Kidney tubule cell (primary cell): ENCODE measurements around the gene NUMBL.

Experiments
- DNase-seq: peaks from one replicate; pipeline ENCODE4 v3.0.0-alpha.2; 2018; ENCODE audit warnings: low spot score

Gene NUMBL

GRCh38 chr19:40689339-40690049 lies 957 bp downstream of the NUMBL start:
- peak; percentile 7 for DNase-seq

DNA sequence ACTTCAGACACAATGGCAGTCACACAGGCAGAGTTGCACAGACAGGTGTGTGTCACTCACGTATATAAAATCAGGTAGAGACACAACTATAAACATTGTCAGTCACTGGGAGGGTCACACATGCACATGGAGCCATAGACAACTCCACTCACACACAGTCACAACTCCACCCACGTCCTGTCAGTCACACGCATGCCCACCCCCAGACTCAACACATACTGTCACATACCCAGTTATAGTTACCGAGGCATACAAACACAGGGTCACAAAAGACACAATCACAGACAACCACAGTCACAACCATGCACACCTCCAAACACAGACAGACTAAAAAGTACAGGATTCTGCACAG lies 1.5 kb downstream of the NUMBL start:
- DNase-seq: no peak

DNA sequence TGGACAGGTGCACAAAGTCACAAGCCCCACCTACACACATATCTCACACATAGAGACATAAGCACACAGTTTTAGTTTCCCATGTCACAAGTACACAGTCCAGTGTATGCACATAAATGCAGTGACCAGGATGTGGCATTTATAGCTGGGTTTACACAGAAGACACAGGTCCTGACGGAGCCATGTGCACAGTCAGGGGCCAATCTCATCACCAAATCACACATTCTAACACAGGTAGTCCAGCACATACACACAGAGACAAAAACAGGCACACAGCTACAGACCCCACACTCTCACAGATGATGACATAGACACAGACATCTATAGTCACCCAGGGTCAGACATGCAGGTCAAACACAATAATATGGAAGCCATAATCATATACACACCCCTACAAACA lies 2.1 kb downstream of the NUMBL start:
- no peak for DNase-seq

- no peak for DNase-seq
These were observed 2.9 kb downstream of the NUMBL start for GRCh38 chr19:40687525-40688016.

- DNase-seq: no peak
These were observed 3.4 kb downstream of the NUMBL start for GRCh38 chr19:40686882-40687524.

- DNase-seq: no peak
These were observed 4.9 kb downstream of the NUMBL start for GRCh38 chr19:40685563-40685962.

DNA sequence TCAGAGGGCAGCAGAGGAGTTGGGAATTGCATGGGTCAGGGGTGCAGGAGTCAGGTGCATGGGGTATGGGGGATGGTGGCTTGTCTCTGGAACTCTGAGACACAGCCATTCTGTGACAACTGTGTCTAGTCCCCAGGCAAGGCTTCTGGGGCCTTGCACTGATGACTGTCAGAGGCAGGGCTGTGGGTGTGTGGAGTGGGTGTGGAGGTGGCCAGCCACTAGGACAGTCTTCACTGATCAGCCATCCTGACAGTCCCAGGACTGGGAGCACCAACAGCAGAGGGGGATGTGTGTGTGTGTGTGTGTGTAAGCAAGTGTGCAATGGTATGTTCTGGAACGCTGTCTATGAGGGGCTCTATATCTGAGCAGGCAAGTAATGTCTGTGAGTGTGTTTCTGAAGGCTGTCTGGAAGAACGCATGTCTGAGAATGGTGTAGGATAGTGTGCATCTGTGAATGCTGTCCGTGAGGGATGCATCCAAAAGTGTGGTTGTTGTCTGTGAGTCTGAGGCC lies 5.4 kb downstream of the NUMBL start:
- no peak for DNase-seq

DNA sequence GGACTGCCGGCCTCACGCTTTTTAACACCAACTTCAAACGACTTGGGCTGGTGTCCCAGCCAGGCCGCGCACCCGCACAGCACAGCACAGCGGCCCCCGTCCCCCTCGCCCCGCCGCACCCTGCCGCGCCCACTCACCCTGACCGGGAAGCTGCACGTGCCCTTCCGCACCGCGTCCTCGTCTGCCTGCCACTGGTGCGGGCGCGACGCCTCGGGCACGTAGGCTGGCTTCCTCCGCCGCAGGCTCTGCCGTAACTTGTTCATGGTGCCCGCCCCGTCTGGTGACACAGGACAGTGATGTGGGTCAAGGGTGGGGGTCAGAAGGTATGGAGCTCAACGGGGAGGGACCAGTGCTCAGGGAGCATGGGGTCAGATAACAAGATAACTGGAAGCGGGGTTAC lies 6.2 kb downstream of the NUMBL start:
- DNase-seq: no peak

- no peak for DNase-seq
These were observed 7.0 kb downstream of the NUMBL start for GRCh38 chr19:40683437-40683836.

GRCh38 chr19:40682431-40682964 lies 8.0 kb downstream of the NUMBL start:
- no peak for DNase-seq

DNA sequence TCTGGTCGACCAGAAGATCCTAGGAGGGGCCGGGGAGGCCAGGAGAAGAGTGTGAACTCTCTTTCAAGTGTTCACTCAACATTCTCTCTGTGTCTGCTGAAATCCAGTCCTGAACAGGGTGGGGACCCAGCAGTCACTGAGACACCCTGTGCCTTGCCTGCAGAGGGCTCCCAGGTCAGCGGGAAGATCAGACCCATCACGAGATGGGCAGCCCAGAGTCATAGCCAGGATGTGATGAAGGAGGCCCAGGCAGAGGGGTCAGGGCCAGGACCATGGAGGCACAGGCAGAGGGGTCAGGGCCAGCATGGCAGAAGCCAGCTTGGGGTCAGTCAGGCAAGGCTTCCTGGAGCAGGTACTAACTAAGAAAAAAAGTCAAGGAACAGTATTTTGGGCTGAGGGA lies 9.4 kb downstream of the NUMBL start:
- no peak for DNase-seq

- no peak for DNase-seq
These were observed 13.3 kb downstream of the NUMBL start for GRCh38 chr19:40677156-40677555.

DNA sequence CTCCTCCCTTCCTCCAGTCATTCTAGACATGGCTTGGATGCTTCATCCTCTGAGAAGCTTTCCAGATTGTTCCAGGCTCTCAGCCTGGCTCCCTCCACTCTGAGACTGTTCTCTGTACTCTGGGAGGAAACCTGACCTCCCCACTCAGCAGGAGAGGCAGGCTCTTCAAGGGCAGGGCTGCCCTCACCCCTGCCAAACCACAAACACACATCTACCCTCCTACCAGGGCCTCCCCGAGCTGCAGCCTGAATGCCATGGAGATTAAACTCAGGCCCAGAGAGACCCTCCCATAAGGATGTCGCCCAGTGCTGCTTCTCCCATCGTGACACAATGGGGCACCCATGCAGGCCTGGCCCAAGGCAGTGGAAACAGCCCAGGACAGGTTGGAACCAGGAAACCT lies 16.2 kb downstream of the NUMBL start:
- DNase-seq: no peak

GRCh38 chr19:40673397-40673796 lies 17.1 kb downstream of the NUMBL start:
- no peak for DNase-seq

GRCh38 chr19:40672573-40673299 lies 17.7 kb downstream of the NUMBL start:
- no peak for DNase-seq

DNA sequence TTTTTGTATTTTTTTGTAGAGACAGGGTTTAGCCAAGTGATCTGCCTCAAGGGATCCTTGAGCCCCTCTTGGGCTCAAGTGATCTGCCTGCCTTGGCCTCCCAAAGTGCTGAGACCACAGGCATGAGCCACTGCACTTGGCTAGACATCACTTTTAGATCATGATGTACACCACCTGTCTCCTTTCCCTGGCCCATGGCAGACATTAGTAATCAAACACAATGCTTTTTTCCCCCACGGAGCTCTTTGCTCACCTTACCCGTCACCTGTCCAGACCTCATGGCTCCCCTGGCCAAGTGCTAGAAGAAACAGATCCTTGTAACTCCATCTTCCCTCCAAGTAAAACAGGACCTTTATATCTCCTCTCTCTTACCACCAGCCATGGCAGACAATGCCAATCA lies 18.4 kb downstream of the NUMBL start:
- no peak for DNase-seq

GRCh38 chr19:40671404-40671803 lies 19.0 kb downstream of the NUMBL start:
- DNase-seq: no peak

DNA sequence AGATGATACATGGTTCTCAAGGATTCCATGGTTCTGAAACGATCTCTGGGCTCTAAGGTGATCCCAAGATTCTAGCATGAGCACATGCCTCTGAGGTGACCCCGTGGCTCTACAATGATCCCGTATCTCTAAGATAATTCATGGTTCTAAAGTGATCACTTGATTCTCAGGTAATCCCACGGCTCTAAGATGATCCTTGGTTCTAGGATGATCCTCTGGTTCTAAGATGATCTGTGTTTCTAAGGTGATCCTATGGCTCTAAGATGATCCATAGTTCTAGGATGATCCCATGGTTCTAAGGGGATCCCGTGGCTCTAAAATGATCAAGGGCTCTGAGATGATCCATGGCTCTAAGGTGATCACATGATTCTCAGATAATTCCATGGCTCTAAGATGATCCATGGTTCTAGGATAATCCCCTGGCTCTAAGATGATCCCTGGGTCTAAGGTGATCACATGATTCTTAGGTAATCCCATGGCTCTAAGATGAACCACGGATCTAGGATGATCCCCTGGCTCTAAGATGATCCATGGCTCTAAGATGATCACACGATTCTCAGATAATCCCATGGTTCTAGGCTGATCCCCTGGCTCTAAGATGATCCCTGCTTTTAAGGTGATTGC lies 21.3 kb downstream of the NUMBL start:
- no peak for DNase-seq

GRCh38 chr19:40667602-40668001 lies 22.8 kb downstream of the NUMBL start:
- DNase-seq: no peak

- DNase-seq: no peak
These were observed 23.5 kb downstream of the NUMBL start for GRCh38 chr19:40666803-40667438.
